ENCODE data around the gene DDX54. TPM values are rescaled to one million over a fixed set of nuclear protein-coding genes. Genes with fewer than 3 reads are reported as not detected.

The DDX54 gene
- total RNA-seq (100 to 1,000 TPM in 2 of 9 donors, 10 to 100 TPM in 7; 41.9 to 109 (median 78.3) TPM), polyA plus RNA-seq (10 to 100 TPM; 27.9 to 60.5 (median 44.4) TPM)
- long read RNA-seq, donor 1, partial matches to known transcripts: 0 of 2 reads
- long read RNA-seq, donor 1, other reads (novel, unspliced or antisense): 0 of 2 reads
- long read RNA-seq, donor 2, full-length matches to known transcripts: 4 of 10 reads
- long read RNA-seq, donor 2, partial matches to known transcripts: 6 of 10 reads
- long read RNA-seq, donor 2, other reads (novel, unspliced or antisense): 0 of 10 reads
- long read RNA-seq, donor 3, partial matches to known transcripts: 0 of 1 reads
- long read RNA-seq, donor 3, other reads (novel, unspliced or antisense): 0 of 1 reads
- long read RNA-seq, donor 4, full-length matches to known transcripts: 21 of 30 reads
- long read RNA-seq, donor 4, partial matches to known transcripts: 7 of 30 reads
- long read RNA-seq, donor 4, other reads (novel, unspliced or antisense): 2 of 30 reads
- long read RNA-seq, donor 5, full-length matches to known transcripts: 271 of 308 reads
- long read RNA-seq, donor 5, partial matches to known transcripts: 16 of 308 reads
- long read RNA-seq, donor 5, other reads (novel, unspliced or antisense): 21 of 308 reads
- long read RNA-seq, donor 6, full-length matches to known transcripts: 17 of 31 reads
- long read RNA-seq, donor 6, partial matches to known transcripts: 12 of 31 reads
- long read RNA-seq, donor 6, other reads (novel, unspliced or antisense): 2 of 31 reads
- long read RNA-seq, donor 7, full-length matches to known transcripts: 3 of 3 reads
- long read RNA-seq, donor 7, partial matches to known transcripts: 0 of 3 reads
- long read RNA-seq, donor 7, other reads (novel, unspliced or antisense): 0 of 3 reads
- long read RNA-seq, donor 8, full-length matches to known transcripts: 11 of 17 reads
- long read RNA-seq, donor 8, partial matches to known transcripts: 6 of 17 reads
- long read RNA-seq, donor 8, other reads (novel, unspliced or antisense): 0 of 17 reads
- long read RNA-seq, donor 9, partial matches to known transcripts: 0 of 1 reads
- long read RNA-seq, donor 9, other reads (novel, unspliced or antisense): 0 of 1 reads
- long read RNA-seq, donor 10, full-length matches to known transcripts: 3 of 3 reads
- long read RNA-seq, donor 10, partial matches to known transcripts: 0 of 3 reads
- long read RNA-seq, donor 10, other reads (novel, unspliced or antisense): 0 of 3 reads

- peaks cover 16 to 35% of the 10 kb centered on the region in 2 donors for H3K4me1 ChIP-seq (replicated peaks in 1 of 2)
- no peaks in the 10 kb centered on the region for H3K9me3 ChIP-seq (replicated peaks in 1 of 3)
- intact Hi-C loops (cut with DNase I): loop anchor here in 1 of 2 donors (10.0 kb wide), 1 partner anchor 239 kb away; the partner anchor contains the start of gene SDSL
- DNase-seq: peak; percentile 77 to 88 (median 85)
- WGBS, 4 donors: 0 to 1% (median 0%) methylated on average over 12 to 89 of the region's 89 CpGs
- H3K27ac ChIP-seq: peak within 1 kb of the TSS; percentile 69 to 98 (median 90)
- H3K4me3 ChIP-seq: peak within 1 kb of the TSS; percentile 30 to 95 (median 64)
- TF ChIP-seq POLR2A (IDR thresholded peaks at IDR 0.05): peak; percentile 51 to 63
- peak in 1 of 6 experiments; percentile 12 for TF ChIP-seq CTCF (IDR thresholded peaks at IDR 0.05)
- H3K27me3 ChIP-seq: no peaks in the 10 kb centered on the region
- H3K36me3 ChIP-seq (replicated peaks in 1 of 2): peaks cover 0 to 14% of the 10 kb centered on the region in 2 donors
These were observed at the start of gene DDX54, which contains the start of gene RITA1 for GRCh38 chr12:113185180-113186032. DDX54 (minus strand) TSS chr12:113185478; CDS start chr12:113185451, 27 bp downstream. RITA1 (plus strand) TSS chr12:113185721; CDS start chr12:113186747, 1,026 bp downstream.

DNA sequence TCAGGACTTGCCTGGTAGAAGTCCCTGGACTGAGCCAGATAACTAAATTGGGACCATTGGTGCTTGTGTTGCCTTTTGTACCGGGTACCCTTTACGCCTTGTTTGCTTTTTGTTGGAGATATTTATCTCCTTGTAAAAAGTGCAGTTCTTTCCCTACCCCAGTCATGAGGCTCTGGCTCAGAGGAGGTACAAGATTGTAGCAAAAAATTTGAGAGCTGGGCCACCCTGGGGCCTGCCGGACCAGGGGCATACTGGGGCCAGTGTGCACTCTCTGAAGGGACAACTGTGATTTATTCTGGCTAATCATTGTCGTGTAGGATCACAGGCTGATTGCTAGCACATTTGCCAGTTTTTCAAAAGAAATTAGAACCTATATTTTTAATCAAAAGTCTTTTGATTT is 49.2 kb upstream of the DDX54 start:
- 81 to 90% (median 85%) methylated on average over 4 of the region's 4 CpGs for WGBS, 4 donors
- Histone ChIP-seq H3K36me3 (replicated peaks in 1 of 2) (peaks cover 0 to 65% of the 10 kb centered on the region in 2 donors), H3K9me3 (replicated peaks in 1 of 3) (no peaks in the 10 kb centered on the region), H3K27ac (peak overlapping the region in 3 of 5 donors; percentile 1 to 86 (median 84)), H3K27me3 (no peaks in the 10 kb centered on the region), H3K4me1 (replicated peaks in 1 of 2) (peaks cover 55 to 86% of the 10 kb centered on the region in 2 donors), H3K4me3 (no peak overlapping the region)
- TF ChIP-seq CTCF (IDR thresholded peaks at IDR 0.05) (no peak), POLR2A (IDR thresholded peaks at IDR 0.05) (no peak)
- intact Hi-C loops (cut with DNase I): no loop called here
- DNase-seq: peak in 1 of 7 donors; percentile 8

GRCh38 chr12:113233967-113234366 is 48.7 kb upstream of the DDX54 start:
- TF ChIP-seq CTCF (IDR thresholded peaks at IDR 0.05) (no peak), POLR2A (IDR thresholded peaks at IDR 0.05) (no peak)
- peak in 2 of 7 donors; percentile 5 to 41 for DNase-seq
- Histone ChIP-seq H3K9me3 (replicated peaks in 1 of 3) (no peaks in the 10 kb centered on the region), H3K4me1 (replicated peaks in 1 of 2) (peaks cover 55 to 86% of the 10 kb centered on the region in 2 donors), H3K4me3 (no peak overlapping the region), H3K27me3 (no peaks in the 10 kb centered on the region), H3K36me3 (replicated peaks in 1 of 2) (peaks cover 0 to 65% of the 10 kb centered on the region in 2 donors), H3K27ac (peak overlapping the region in 3 of 5 donors; percentile 84 to 86 (median 86))
- WGBS, 4 donors: 92 to 95% (median 95%) methylated on average over 4 of the region's 4 CpGs
- intact Hi-C loops (cut with DNase I): no loop called here

Measured in adrenal gland (tissue), 19 donors.